ENCODE measurements around the gene EPX. TPM values are rescaled to one million over a fixed set of nuclear protein-coding genes. Genes with fewer than 3 reads are reported as not detected.

Gene EPX
- total RNA-seq, 1 experiment from 2014 or later = not detected

- intact Hi-C loops (cut with micrococcal nuclease) = loop anchor here (2.0 to 5.0 kb wide), 2 partner anchors 25 to 198 kb away; no protein-coding TSS in a partner anchor
- H3K79me2 ChIP-seq (ENCODE audit: low read length) = no peaks in the 10 kb centered on the region
- H4K20me1 ChIP-seq (ENCODE audit: low read length) = no peaks in the 10 kb centered on the region
- peak overlapping the region; percentile 79 for H3K4me2 ChIP-seq (ENCODE audit: low read length)
- H3K27me3 ChIP-seq (ENCODE audit: low read length) = peaks cover 30% of the 10 kb centered on the region
- H3K36me3 ChIP-seq (ENCODE audit: low read depth, low read length) = no peaks in the 10 kb centered on the region
- peak overlapping the region; percentile 84 for H2AFZ ChIP-seq (ENCODE audit: low read length)
- peak overlapping the region; percentile 44 for H3K4me3 ChIP-seq (ENCODE audit: low read length)
- no peaks in the 10 kb centered on the region for H3K9me3 ChIP-seq (ENCODE audit: low read length)
- peaks cover 5% of the 10 kb centered on the region; the same call in 1 of the 2 replicates for H3K4me1 ChIP-seq (ENCODE audit: insufficient read depth, low read length)
- peak; percentile 81 for ATAC-seq
- H3F3A ChIP-seq (ENCODE audit: low read length, unreplicated experiment) = no peaks in the 10 kb centered on the region
- no TSS peak for BruUV-seq (replicated peaks)
- ChIA-PET CTCF (interaction anchor here (0.5 to 0.8 kb wide), 3 partner anchors 128 to 221 kb away, joined by 4 to 9 read pairs (median 8); partner anchors contain the start of gene RNF43), POLR2A (ENCODE audit: unreplicated experiment) (no interaction called here)
- no peaks in the 10 kb centered on the region for H3K9me2 ChIP-seq (replicated peaks; ENCODE audit: low read length)
- no peak overlapping the region for H3K9ac ChIP-seq (ENCODE audit: low read length)
- no peak overlapping the region for H3K27ac ChIP-seq (ENCODE audit: low read length)
- TF ChIP-seq EZH2phosphoT487 (IDR thresholded peaks at IDR 0.05; ENCODE audit: borderline replicate concordance, low read length) (no peak), EZH2 (IDR thresholded peaks at IDR 0.05; ENCODE audit: low read length, unreplicated experiment) (no peak)
- TF ChIP-seq, protein P1, sequence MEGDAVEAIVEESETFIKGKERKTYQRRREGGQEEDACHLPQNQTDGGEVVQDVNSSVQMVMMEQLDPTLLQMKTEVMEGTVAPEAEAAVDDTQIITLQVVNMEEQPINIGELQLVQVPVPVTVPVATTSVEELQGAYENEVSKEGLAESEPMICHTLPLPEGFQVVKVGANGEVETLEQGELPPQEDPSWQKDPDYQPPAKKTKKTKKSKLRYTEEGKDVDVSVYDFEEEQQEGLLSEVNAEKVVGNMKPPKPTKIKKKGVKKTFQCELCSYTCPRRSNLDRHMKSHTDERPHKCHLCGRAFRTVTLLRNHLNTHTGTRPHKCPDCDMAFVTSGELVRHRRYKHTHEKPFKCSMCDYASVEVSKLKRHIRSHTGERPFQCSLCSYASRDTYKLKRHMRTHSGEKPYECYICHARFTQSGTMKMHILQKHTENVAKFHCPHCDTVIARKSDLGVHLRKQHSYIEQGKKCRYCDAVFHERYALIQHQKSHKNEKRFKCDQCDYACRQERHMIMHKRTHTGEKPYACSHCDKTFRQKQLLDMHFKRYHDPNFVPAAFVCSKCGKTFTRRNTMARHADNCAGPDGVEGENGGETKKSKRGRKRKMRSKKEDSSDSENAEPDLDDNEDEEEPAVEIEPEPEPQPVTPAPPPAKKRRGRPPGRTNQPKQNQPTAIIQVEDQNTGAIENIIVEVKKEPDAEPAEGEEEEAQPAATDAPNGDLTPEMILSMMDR (conservative IDR thresholded peaks at IDR 0.05; ENCODE audit: low read depth, low read length) = peak; percentile 94
- peak; percentile 58 for DNase-seq
Measured at GRCh38 chr17:58249270-58250133, 57.0 kb downstream of the EPX start.

DNA sequence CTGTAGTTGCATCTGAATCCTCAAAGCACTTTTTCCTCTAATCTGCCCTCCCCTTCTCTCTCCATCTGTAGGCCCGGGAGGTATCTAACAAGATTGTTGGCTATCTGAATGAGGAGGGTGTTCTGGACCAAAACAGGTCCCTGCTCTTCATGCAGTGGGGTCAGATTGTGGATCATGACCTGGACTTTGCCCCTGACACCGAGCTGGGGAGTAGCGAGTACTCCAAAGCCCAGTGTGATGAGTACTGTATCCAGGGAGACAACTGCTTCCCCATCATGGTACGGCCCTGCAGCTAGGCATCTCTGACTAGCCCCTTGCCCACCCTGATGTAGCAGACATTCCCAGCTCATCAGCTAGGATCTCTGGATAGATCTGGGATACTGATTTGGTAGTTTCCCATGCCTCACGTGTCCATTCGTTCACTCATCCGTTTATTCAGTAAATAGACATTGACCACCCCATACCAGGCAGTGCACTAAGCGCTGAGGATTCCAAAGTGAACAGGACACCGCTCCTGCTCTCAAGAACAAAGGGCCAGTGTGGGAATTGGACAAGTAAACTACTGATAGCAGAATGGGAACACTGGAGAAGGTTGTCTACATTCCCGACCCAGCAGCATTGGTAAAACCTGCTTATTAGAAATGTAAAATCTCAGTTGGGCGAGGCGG lies 58.0 kb downstream of the EPX start:
- no TSS peak for BruUV-seq (replicated peaks)
- CTCF ChIA-PET = interaction anchor here (0.8 kb wide), 2 partner anchors 129 to 167 kb away, joined by 4 to 8 read pairs; partner anchors contain the start of gene RNF43
- Histone ChIP-seq H3K27me3 (ENCODE audit: low read length) (peaks cover 35% of the 10 kb centered on the region), H3K79me2 (ENCODE audit: low read length) (no peaks in the 10 kb centered on the region), H3K27ac (ENCODE audit: low read length) (no peak overlapping the region), H4K20me1 (ENCODE audit: low read length) (no peaks in the 10 kb centered on the region), H3K4me1 (ENCODE audit: insufficient read depth, low read length) (peaks cover 5% of the 10 kb centered on the region; the same call in 1 of the 2 replicates), H2AFZ (ENCODE audit: low read length) (peak overlapping the region; percentile 84; the same call in 1 of the 2 replicates), H3K9me3 (ENCODE audit: low read length) (no peaks in the 10 kb centered on the region), H3K4me2 (ENCODE audit: low read length) (no peak overlapping the region), H3K4me3 (ENCODE audit: low read length) (no peak overlapping the region), H3F3A (ENCODE audit: low read length, unreplicated experiment) (no peaks in the 10 kb centered on the region), H3K9me2 (replicated peaks; ENCODE audit: low read length) (no peaks in the 10 kb centered on the region), H3K36me3 (ENCODE audit: low read depth, low read length) (no peaks in the 10 kb centered on the region), H3K9ac (ENCODE audit: low read length) (no peak overlapping the region)
- TF ChIP-seq, protein P1 (conservative IDR thresholded peaks at IDR 0.05; ENCODE audit: low read depth, low read length) = no peak
- TF ChIP-seq EZH2phosphoT487 (IDR thresholded peaks at IDR 0.05; ENCODE audit: borderline replicate concordance, low read length) (no peak), EZH2 (IDR thresholded peaks at IDR 0.05; ENCODE audit: low read length, unreplicated experiment) (no peak)
- POLR2A ChIA-PET (ENCODE audit: unreplicated experiment) = no interaction called here
- ATAC-seq (no peak), DNase-seq (no peak)
- intact Hi-C loops (cut with micrococcal nuclease) = no loop called here
